Tibial nerve (tissue), 4 donors: Measurements from ENCODE around the gene TECPR1.

Experiments used
- CTCF ChIP-seq, 5 experiments: fragments of 200-600 bp in 3 of 5; fragments of 450-650 bp in 2 of 5; sonication (generic) in 3 of 5; IDR thresholded peaks; one replicate each; pipeline ENCODE4 v1.5.1; 2016 to 2019; ENCODE audit warnings: antibody characterized with exemption in 5 of 5, mild to moderate bottlenecking in 3 of 5, moderate library complexity in 2 of 5
- EP300 ChIP-seq, 2 donors: sonication (generic); formaldehyde crosslinking; IDR thresholded peaks; one replicate each; pipeline ENCODE4 v1.6.1; 2017; ENCODE audit warnings: antibody characterized with exemption in 2 of 2, mild to moderate bottlenecking in 1 of 2
- POLR2A ChIP-seq, 2 donors: fragments of 450-650 bp; IDR thresholded peaks; one replicate each; pipeline ENCODE4 v1.6.1; 2017; ENCODE audit warnings: antibody characterized with exemption in 2 of 2, mild to moderate bottlenecking in 2 of 2, moderate library complexity in 2 of 2

- TF ChIP-seq EP300 (IDR thresholded peaks at IDR 0.05) (no peak), CTCF (IDR thresholded peaks at IDR 0.05) (no peak), POLR2A (IDR thresholded peaks at IDR 0.05) (no peak)
Measured at GRCh38 chr7:98170966-98171365, 81.1 kb downstream of the TECPR1 start.
